ENCODE results near the gene PANK1.

- no peak for TF ChIP-seq EP300 (IDR thresholded peaks at IDR 0.05; ENCODE audit: borderline replicate concordance in 1 of 2, low read depth in 2 of 2, low read length in 2 of 2)
- no peak for TF ChIP-seq SP1 (IDR thresholded peaks at IDR 0.05; ENCODE audit: low read depth, low read length)
- TF ChIP-seq TEAD4 (IDR thresholded peaks at IDR 0.05; ENCODE audit: low read depth, low read length), result no peak
- TF ChIP-seq POLR2AphosphoS5 (IDR thresholded peaks at IDR 0.05; ENCODE audit: low read depth, low read length), result no peak
- TF ChIP-seq SUZ12 (IDR thresholded peaks at IDR 0.05; ENCODE audit: low read length), result no peak
- no peak for TF ChIP-seq CTCF (IDR thresholded peaks at IDR 0.05; ENCODE audit: control extremely low read depth in 1 of 3, insufficient read depth in 1 of 3, low read depth in 1 of 3, low read length in 3 of 3)
These were observed 7.8 kb upstream of the PANK1 start for GRCh38 chr10:89652806-89653370.

Data from H1 (cell line).